HepG2 (cell line): ENCODE measurements around the gene TMEM258. TPM values are rescaled to one million over a fixed set of nuclear protein-coding genes. Genes with fewer than 3 reads are reported as not detected.

ENCODE experiments used
- HNRNPL ChIP-seq: fragments of 200-400 bp; formaldehyde crosslinking; IDR thresholded peaks from 2 replicates; pipeline ENCODE4 v1.6.1; 2017; ENCODE audit warnings: mild to moderate bottlenecking, low read depth, low read length
- ZMYM2 ChIP-seq: sonication (generic); formaldehyde crosslinking; IDR thresholded peaks from 2 replicates; pipeline ENCODE4 v1.8.0; 2022; ENCODE audit warnings: mild to moderate bottlenecking, missing genetic modification reagents
- ZNF530 ChIP-seq: sonication (generic); formaldehyde crosslinking; IDR thresholded peaks from 2 replicates; pipeline ENCODE4 v1.5.0; 2020; ENCODE audit warnings: low read depth, mild to moderate bottlenecking, missing genetic modification reagents
- ZNF687 ChIP-seq: sonication (generic); formaldehyde crosslinking; IDR thresholded peaks from 2 replicates; pipeline ENCODE4 v1.5.1; 2020; ENCODE audit warnings: mild to moderate bottlenecking, missing genetic modification reagents, moderate library complexity
- polyA plus RNA-seq, 8 experiments: library from polyadenylated mRNA; depleted of rRNA in 3 of 8; stranded (reverse) in 7 of 8; unstranded in 1 of 8; fragments of >200 nt; fragmentation: Illumina TruSeq in 4 of 8; extraction: Trizol in 4 of 8; gene quantifications; 2 replicates each; pipeline versions ENCODE4 v1.2.1 to v1.2.3, GENCODE V29; 2011 to 2016; ENCODE audit warnings: low read depth in 4 of 8, missing spikeins in 1 of 8, mixed read lengths in 1 of 8; ENCODE audit not compliant: insufficient read depth in 1 of 8
- total RNA-seq, 5 experiments: library from RNA; depleted of rRNA; stranded (reverse); fragments of >200 nt; fragmentation: Illumina TruSeq; extraction: Trizol; gene quantifications; 2 replicates each; pipeline ENCODE4 v1.2.3, GENCODE V29; 2016; ENCODE audit warnings: low read depth in 1 of 5
- TF ChIP-seq, protein P1 (sequence below): sonication (generic); formaldehyde crosslinking; IDR thresholded peaks from 2 replicates; pipeline ENCODE4 v1.4.0; 2020; ENCODE audit warnings: missing genetic modification reagents
- TF ChIP-seq, protein P2 (sequence below): sonication (generic); formaldehyde crosslinking; IDR thresholded peaks from 2 replicates; pipeline ENCODE4 v1.4.0; 2020; ENCODE audit warnings: mild to moderate bottlenecking, missing genetic modification reagents
- TF ChIP-seq, protein P3 (sequence below): sonication (generic); formaldehyde crosslinking; IDR thresholded peaks from one replicate; pipeline ENCODE4 v1.5.1; 2020; ENCODE audit warnings: mild to moderate bottlenecking, missing genetic modification reagents; ENCODE audit errors: not compliant biosample characterization
- TF ChIP-seq, protein P4 (sequence below): sonication (generic); formaldehyde crosslinking; IDR thresholded peaks from 2 replicates; pipeline ENCODE4 v1.4.0; 2020; ENCODE audit warnings: missing genetic modification reagents

The TMEM258 gene
- total and polyA plus RNA-seq, 2 of the 13 experiments (the other 11 are each of a cell fraction or from before 2014, with no cell fraction given), result 175 to 424 TPM

DNA sequence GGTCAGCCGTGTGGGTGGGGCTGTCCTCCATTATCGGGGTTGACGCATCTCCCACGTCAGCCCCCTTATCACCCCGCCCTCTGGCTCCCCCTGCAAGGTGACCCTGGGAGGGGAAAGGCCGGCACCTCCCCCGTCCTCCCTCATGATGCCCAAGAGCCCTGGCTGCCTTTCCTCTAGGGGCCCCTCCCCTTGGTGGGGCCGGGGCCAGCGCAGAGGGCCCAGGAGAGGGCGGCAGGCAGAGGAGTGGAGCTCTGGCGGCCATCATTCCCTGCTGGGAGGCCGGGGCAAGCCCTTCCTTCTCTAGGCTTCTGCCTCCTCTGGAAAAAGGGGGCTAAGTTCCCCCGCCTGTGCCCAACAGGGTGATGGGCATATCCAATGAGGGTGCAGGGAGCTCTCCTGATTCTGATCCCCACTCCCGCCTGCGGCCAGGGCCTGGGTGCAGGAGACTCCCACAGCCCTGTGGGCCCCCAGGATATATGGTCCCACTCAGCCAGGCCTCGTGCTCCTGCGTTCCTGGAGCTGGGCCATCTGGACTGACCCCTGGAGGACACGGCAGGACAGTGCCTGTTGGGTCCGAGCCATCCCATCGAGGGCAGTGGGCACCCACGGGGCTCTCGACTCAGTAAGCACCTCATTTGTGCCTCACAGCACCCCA, 27.7 kb downstream of the TMEM258 start (continued):
- TF ChIP-seq ZNF687 (CRISPR knock-in tag) (peak; percentile 16; the same call in 1 of the 2 replicates), HNRNPL (0 out of 2 replicates have a peak, but pooled peaks have one; percentile 24), ZNF530 (CRISPR knock-in tag) (no peak), ZMYM2 (CRISPR knock-in tag) (no peak)
- TF ChIP-seq, protein P1, sequence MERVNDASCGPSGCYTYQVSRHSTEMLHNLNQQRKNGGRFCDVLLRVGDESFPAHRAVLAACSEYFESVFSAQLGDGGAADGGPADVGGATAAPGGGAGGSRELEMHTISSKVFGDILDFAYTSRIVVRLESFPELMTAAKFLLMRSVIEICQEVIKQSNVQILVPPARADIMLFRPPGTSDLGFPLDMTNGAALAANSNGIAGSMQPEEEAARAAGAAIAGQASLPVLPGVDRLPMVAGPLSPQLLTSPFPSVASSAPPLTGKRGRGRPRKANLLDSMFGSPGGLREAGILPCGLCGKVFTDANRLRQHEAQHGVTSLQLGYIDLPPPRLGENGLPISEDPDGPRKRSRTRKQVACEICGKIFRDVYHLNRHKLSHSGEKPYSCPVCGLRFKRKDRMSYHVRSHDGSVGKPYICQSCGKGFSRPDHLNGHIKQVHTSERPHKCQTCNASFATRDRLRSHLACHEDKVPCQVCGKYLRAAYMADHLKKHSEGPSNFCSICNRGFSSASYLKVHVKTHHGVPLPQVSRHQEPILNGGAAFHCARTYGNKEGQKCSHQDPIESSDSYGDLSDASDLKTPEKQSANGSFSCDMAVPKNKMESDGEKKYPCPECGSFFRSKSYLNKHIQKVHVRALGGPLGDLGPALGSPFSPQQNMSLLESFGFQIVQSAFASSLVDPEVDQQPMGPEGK (CRISPR knock-in tag), result no peak
- TF ChIP-seq, protein P2, sequence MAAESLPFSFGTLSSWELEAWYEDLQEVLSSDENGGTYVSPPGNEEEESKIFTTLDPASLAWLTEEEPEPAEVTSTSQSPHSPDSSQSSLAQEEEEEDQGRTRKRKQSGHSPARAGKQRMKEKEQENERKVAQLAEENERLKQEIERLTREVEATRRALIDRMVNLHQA (CRISPR knock-in tag), result no peak
- TF ChIP-seq, protein P3, sequence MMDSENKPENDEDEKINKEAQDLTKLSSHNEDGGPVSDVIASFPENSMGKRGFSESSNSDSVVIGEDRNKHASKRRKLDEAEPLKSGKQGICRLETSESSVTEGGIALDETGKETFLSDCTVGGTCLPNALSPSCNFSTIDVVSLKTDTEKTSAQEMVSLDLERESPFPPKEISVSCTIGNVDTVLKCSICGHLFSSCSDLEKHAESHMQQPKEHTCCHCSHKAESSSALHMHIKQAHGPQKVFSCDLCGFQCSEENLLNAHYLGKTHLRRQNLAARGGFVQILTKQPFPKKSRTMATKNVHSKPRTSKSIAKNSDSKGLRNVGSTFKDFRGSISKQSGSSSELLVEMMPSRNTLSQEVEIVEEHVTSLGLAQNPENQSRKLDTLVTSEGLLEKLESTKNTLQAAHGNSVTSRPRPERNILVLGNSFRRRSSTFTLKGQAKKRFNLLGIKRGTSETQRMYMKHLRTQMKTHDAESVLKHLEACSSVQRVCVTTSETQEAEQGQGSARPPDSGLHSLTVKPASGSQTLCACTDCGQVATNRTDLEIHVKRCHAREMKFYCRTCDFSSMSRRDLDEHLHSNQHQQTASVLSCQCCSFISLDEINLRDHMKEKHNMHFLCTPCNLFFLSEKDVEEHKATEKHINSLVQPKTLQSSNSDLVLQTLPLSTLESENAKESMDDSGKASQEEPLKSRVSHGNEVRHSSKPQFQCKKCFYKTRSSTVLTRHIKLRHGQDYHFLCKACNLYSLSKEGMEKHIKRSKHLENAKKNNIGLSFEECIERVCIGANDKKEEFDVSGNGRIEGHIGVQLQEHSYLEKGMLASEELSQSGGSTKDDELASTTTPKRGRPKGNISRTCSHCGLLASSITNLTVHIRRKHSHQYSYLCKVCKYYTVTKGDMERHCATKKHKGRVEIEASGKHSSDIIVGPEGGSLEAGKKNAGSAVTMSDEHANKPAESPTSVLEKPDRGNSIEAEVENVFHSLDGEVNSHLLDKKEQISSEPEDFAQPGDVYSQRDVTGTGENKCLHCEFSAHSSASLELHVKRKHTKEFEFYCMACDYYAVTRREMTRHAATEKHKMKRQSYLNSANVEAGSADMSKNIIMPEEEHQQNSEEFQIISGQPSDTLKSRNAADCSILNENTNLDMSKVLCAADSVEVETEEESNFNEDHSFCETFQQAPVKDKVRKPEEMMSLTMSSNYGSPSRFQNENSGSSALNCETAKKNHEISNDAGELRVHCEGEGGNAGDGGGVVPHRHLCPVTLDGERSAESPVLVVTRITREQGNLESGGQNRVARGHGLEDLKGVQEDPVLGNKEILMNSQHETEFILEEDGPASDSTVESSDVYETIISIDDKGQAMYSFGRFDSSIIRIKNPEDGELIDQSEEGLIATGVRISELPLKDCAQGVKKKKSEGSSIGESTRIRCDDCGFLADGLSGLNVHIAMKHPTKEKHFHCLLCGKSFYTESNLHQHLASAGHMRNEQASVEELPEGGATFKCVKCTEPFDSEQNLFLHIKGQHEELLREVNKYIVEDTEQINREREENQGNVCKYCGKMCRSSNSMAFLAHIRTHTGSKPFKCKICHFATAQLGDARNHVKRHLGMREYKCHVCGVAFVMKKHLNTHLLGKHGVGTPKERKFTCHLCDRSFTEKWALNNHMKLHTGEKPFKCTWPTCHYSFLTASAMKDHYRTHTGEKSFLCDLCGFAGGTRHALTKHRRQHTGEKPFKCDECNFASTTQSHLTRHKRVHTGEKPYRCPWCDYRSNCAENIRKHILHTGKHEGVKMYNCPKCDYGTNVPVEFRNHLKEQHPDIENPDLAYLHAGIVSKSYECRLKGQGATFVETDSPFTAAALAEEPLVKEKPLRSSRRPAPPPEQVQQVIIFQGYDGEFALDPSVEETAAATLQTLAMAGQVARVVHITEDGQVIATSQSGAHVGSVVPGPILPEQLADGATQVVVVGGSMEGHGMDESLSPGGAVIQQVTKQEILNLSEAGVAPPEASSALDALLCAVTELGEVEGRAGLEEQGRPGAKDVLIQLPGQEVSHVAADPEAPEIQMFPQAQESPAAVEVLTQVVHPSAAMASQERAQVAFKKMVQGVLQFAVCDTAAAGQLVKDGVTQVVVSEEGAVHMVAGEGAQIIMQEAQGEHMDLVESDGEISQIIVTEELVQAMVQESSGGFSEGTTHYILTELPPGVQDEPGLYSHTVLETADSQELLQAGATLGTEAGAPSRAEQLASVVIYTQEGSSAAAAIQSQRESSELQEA (CRISPR knock-in tag), result no peak
- TF ChIP-seq, protein P4, sequence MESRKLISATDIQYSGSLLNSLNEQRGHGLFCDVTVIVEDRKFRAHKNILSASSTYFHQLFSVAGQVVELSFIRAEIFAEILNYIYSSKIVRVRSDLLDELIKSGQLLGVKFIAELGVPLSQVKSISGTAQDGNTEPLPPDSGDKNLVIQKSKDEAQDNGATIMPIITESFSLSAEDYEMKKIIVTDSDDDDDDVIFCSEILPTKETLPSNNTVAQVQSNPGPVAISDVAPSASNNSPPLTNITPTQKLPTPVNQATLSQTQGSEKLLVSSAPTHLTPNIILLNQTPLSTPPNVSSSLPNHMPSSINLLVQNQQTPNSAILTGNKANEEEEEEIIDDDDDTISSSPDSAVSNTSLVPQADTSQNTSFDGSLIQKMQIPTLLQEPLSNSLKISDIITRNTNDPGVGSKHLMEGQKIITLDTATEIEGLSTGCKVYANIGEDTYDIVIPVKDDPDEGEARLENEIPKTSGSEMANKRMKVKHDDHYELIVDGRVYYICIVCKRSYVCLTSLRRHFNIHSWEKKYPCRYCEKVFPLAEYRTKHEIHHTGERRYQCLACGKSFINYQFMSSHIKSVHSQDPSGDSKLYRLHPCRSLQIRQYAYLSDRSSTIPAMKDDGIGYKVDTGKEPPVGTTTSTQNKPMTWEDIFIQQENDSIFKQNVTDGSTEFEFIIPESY (CRISPR knock-in tag), result 0 out of 2 replicates have a peak, but pooled peaks have one; percentile 25
